C4-2B (cell line): ENCODE results near the gene NFAM1.

ENCODE experiments used
- H3K27ac ChIP-seq: fragments of 450-650 bp; 2 replicates; pipeline ENCODE4 v1.5.1; 2017
- CTCF ChIP-seq: fragments of 450-650 bp; conservative IDR thresholded peaks from 2 replicates; pipeline ENCODE4 v1.5.1; 2017; ENCODE audit warnings: mild to moderate bottlenecking
- ZFX ChIP-seq: fragments of 450-650 bp; IDR thresholded peaks from 2 replicates; pipeline ENCODE4 v1.6.1; 2017

The NFAM1 gene

GRCh38 chr22:42401535-42402334 is 30.5 kb downstream of the NFAM1 start:
- H3K27ac ChIP-seq, result no peak overlapping the region
- no peak for TF ChIP-seq ZFX
- no peak for TF ChIP-seq CTCF

DNA sequence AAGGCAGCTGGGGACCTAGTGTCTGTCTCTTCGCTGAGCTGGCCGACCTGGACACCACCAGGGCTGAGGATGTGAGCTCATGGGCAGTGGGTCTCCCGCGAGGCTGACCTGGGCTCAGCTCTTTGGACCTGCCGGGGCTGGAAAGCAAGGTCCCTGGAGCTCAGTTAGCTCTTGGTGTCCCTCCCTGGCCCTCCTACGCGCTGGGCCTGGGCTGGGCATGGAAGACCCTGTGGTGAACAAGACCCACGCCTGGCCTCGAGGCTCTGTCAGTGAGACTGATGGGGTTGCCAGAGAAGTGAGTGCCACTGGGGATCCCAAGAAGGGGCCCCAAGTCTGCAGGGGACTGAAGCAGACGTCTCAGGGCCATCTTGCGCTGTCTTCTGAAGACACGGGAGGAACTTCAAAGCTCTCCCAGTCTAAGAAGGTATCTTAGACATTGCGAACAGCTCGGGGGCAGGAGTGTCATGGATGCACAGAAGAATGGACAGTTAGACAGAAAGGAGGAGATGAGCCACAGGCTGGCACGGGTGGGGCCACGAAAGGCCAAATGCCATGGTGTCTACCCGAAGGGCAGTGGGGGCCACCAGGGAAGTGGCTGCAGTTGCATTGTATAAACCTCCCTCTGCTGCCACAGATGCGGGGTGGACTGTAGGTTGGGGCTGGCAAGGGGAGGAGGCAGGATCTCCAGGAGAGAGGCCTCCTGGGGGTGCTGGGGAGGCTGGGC is 31.2 kb downstream of the NFAM1 start:
- TF ChIP-seq CTCF (no peak), ZFX (no peak)
- no peak overlapping the region for H3K27ac ChIP-seq

- no peak overlapping the region for H3K27ac ChIP-seq
- TF ChIP-seq CTCF (no peak), ZFX (no peak)
Measured at GRCh38 chr22:42399315-42400271, 32.6 kb downstream of the NFAM1 start.

DNA sequence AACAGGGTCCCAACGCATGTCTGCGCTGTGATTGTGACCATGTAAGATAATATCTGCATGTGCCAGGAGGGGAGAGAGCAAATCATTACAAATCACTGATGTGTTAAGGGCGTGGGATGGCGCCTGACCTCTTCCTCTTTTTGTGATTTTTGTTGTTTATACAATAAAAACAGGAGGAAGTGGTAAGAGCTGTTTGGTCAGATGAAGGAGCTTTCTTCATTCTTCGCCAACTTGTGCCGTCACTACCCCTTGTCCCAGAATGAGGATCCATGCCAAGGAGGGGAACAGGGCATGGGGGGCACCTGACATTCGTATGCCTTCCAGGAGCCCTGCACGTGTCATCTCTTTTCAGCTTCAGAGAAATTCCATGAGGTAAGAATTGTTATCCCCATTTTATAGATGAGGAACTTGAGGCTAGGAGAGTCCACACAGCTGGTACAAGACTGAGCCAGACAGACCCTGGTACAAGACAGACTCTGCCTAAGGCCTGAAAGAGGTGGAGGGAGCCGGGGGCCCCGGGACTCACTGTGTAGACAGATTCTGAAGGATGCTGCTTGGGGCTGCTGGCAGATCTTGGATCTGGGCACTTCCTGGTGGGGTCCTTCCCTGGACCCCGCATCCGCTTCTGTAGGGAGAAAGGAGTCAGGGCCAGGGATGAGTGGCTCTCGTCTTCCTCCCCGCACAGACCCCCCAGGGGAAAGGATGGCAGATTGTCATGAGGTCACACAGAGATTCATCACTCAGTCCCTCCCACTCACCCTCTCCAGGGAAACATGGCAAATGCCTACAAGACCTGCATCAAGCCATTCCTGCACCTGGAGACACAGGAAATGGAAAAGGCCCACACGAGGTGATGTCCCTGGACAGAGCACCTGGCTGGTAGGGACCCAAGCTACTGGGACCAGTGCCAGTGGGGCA is 34.6 kb downstream of the NFAM1 start:
- no peak overlapping the region for H3K27ac ChIP-seq
- no peak for TF ChIP-seq ZFX
- TF ChIP-seq CTCF, result no peak

GRCh38 chr22:42396621-42397331 is 35.4 kb downstream of the NFAM1 start:
- TF ChIP-seq ZFX (no peak), CTCF (no peak)

DNA sequence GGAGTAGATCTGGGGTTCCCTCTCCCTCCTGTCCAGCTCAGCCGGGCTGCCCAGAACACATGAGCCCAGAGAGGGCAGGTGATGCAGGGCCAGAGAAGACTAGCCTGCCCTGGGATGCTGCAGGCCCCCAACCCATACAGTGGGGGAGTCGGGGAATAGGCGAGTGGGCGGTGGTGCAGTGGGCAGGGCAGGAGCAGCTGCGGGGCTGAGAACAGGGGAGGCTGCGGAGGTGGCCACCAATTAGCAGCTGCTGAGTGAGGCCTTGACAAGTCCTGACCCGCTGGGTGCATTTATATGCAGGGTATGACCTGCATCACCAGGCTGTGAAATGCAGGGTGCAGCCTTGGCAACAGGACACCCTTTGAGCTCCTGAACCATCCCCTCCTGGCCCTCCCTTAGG is 43.1 kb downstream of the NFAM1 start:
- TF ChIP-seq ZFX (no peak), CTCF (no peak)
- no peak overlapping the region for H3K27ac ChIP-seq

More at GRCh38 chr22:42396621-42397331, 35.4 kb downstream of the NFAM1 start:
- H3K27ac ChIP-seq, result no peak overlapping the region
